IMR-90 (cell line): Measurements from ENCODE around the gene COA3. TPM values are rescaled to one million over a fixed set of nuclear protein-coding genes. Genes with fewer than 3 reads are reported as not detected.

ENCODE experiments used
- ATAC-seq: fragments of 200-7000 bp; cut with Tn5 transposase; 2 replicates; pipeline ENCODE4 v1.9.1; 2020; ENCODE audit warnings: low read depth, mild to moderate bottlenecking, moderate library complexity
- BruUV-seq: library from RNA; stranded (reverse); fragments of 400-500 nt; replicated peaks from 2 replicates; lab custom pipeline; 2021; lab: Mats Ljungman, UMichigan
- CTCF ChIA-PET: fragments of 300-600 bp; formaldehyde crosslinking; extraction: SDS; loops from one replicate; lab custom pipeline; 2021; ENCODE audit warnings: antibody characterized with exemption; lab: Yijun Ruan, JAX
- POLR2A ChIA-PET: fragments of 300-600 bp; sonication (Branson Sonifier 250); formaldehyde crosslinking; loops from one replicate; lab custom pipeline; 2022; ENCODE audit warnings: antibody characterized with exemption; ENCODE audit not compliant: unreplicated experiment; lab: Charles Lee
- DNase-seq: peaks from one replicate; pipeline ENCODE4 v3.0.0; 2013
- H2AFZ ChIP-seq: replicated peaks from 2 replicates; pipeline ENCODE3; 2013; ENCODE audit warnings: low read length, mild to moderate bottlenecking; ENCODE audit not compliant: poor library complexity
- H2AK5ac ChIP-seq: 2 replicates; pipeline ENCODE4 v1.6.1; 2013; ENCODE audit warnings: low read depth, low read length, inconsistent platforms
- H2AK9ac ChIP-seq: replicated peaks from 2 replicates; pipeline ENCODE3; 2013; ENCODE audit warnings: mild to moderate bottlenecking, low read depth, low read length, moderate library complexity; ENCODE audit not compliant: poor library complexity
- H2BK120ac ChIP-seq: 2 replicates; pipeline ENCODE4 v1.6.1; 2013; ENCODE audit warnings: low read depth, low read length, inconsistent platforms
- H2BK15ac ChIP-seq: 3 replicates; pipeline ENCODE4 v1.6.1; 2013; ENCODE audit warnings: low read depth, low read length, inconsistent platforms
- H2BK20ac ChIP-seq: 2 replicates; pipeline ENCODE4 v1.6.1; 2013; ENCODE audit warnings: low read depth, mild to moderate bottlenecking, inconsistent platforms, low read length, moderate library complexity
- H2BK5ac ChIP-seq: 2 replicates; pipeline ENCODE4 v1.6.1; 2013; ENCODE audit warnings: mild to moderate bottlenecking, low read depth, low read length, inconsistent platforms; ENCODE audit not compliant: poor library complexity, severe bottlenecking
- H3K14ac ChIP-seq: replicated peaks from 2 replicates; pipeline ENCODE4 v1.6.1; 2013; ENCODE audit warnings: low read depth, low read length, inconsistent platforms
- H3K18ac ChIP-seq: 2 replicates; pipeline ENCODE4 v1.6.1; 2013; ENCODE audit warnings: low read depth, low read length, control low read depth
- H3K23ac ChIP-seq: 2 replicates; pipeline ENCODE4 v1.6.1; 2013; ENCODE audit warnings: low read depth, low read length, inconsistent platforms
- H3K27ac ChIP-seq: 2 replicates; pipeline ENCODE4 v1.5.1; 2013; ENCODE audit warnings: mild to moderate bottlenecking, control low read depth, low read length; ENCODE audit not compliant: insufficient read depth
- H3K27me3 ChIP-seq: 2 replicates; pipeline ENCODE4 v1.6.1; 2013; ENCODE audit warnings: low read length; ENCODE audit not compliant: control insufficient read depth, insufficient read depth
- H3K36me3 ChIP-seq: 2 replicates; pipeline ENCODE4 v1.6.1; 2013; ENCODE audit warnings: low read length, mixed read lengths; ENCODE audit not compliant: control insufficient read depth, insufficient read depth
- H3K4ac ChIP-seq: 2 replicates; pipeline ENCODE4 v1.6.1; 2013; ENCODE audit warnings: low read depth, low read length, inconsistent platforms
- H3K4me1 ChIP-seq: 2 replicates; pipeline ENCODE4 v1.6.1; 2013; ENCODE audit warnings: low read length, mixed read lengths; ENCODE audit not compliant: control insufficient read depth, insufficient read depth
- H3K4me2 ChIP-seq: 2 replicates; pipeline ENCODE4 v1.6.1; 2013; ENCODE audit warnings: low read depth, mild to moderate bottlenecking, control low read depth, low read length, moderate library complexity
- H3K4me3 ChIP-seq: 2 replicates; pipeline ENCODE4 v1.5.1; 2013; ENCODE audit warnings: low read depth, mild to moderate bottlenecking, control low read depth, low read length, moderate library complexity; ENCODE audit not compliant: insufficient read depth
- H3K56ac ChIP-seq: 2 replicates; pipeline ENCODE4 v1.6.1; 2013; ENCODE audit warnings: low read length, inconsistent platforms; ENCODE audit not compliant: insufficient read depth; ENCODE audit errors: extremely low read depth
- H3K79me1 ChIP-seq, 2 experiments: 2 replicates each; pipeline ENCODE4 v1.6.1; 2013; ENCODE audit warnings: low read length in 2 of 2, inconsistent platforms in 1 of 2, low read depth in 1 of 2
- H3K9ac ChIP-seq: 2 replicates; pipeline ENCODE4 v1.6.1; 2013; ENCODE audit warnings: low read depth, low read length, control low read depth
- H3K9me1 ChIP-seq: 2 replicates; pipeline ENCODE4 v1.6.1; 2013; ENCODE audit warnings: low read length, inconsistent platforms; ENCODE audit not compliant: insufficient read depth
- H3K9me3 ChIP-seq: 2 replicates; pipeline ENCODE4 v1.6.1; 2013; ENCODE audit warnings: low read length; ENCODE audit not compliant: control insufficient read depth, insufficient read depth
- H4K20me1 ChIP-seq: 2 replicates; pipeline ENCODE4 v1.6.1; 2013; ENCODE audit warnings: low read length, inconsistent platforms; ENCODE audit not compliant: insufficient read depth
- H4K5ac ChIP-seq: 2 replicates; pipeline ENCODE4 v1.6.1; 2013; ENCODE audit warnings: mild to moderate bottlenecking, low read depth, low read length, control low read depth
- H4K8ac ChIP-seq, 2 experiments: 2 replicates each; pipeline ENCODE4 v1.6.1; 2013; ENCODE audit warnings: low read depth in 2 of 2, low read length in 2 of 2, control low read depth in 1 of 2, inconsistent platforms in 1 of 2
- H4K91ac ChIP-seq: 2 replicates; pipeline ENCODE4 v1.6.1; 2013; ENCODE audit warnings: low read depth, low read length, inconsistent platforms; ENCODE audit not compliant: insufficient read depth
- MXI1 ChIP-seq: IDR thresholded peaks from 2 replicates; pipeline ENCODE4 v1.6.1; 2012; ENCODE audit warnings: low read depth, mild to moderate bottlenecking, low read length, moderate library complexity, borderline replicate concordance
- POLR2A ChIP-seq: IDR thresholded peaks from 2 replicates; pipeline ENCODE4 v1.6.1; 2012; ENCODE audit warnings: mild to moderate bottlenecking, low read depth, low read length
- WGBS, 2 experiments: methylation state at CpG; one replicate each; pipeline versions ENCODE4 v1.1.5 to v1.1.7; 2013; ENCODE audit warnings: missing lambda C conversion rate in 2 of 2; ENCODE audit not compliant: insufficient read length in 1 of 2; ENCODE audit errors: extremely low coverage in 2 of 2; 5-methylcytosine and 5-hydroxymethylcytosine counted together
- dilution Hi-C: fragments of 300-500 bp; cut with HindIII; formaldehyde crosslinking; loops from one replicate; pipeline ENCODE4 v1.14.3; 2018; ENCODE audit warnings: low sequenced_read_pairs; ENCODE audit not compliant: unreplicated experiment
- in situ Hi-C: fragments of 300-500 bp; cut with MboI; formaldehyde crosslinking; loops from 3 replicates; pipeline ENCODE4 v1.14.3; 2019; ENCODE audit warnings: low sequenced_read_pairs, inconsistent platforms, mixed read lengths
- intact Hi-C: fragments of 100-400 bp; cut with micrococcal nuclease; formaldehyde crosslinking; loops from 2 replicates; pipeline ENCODE4 v1.10.0; 2022
- polyA plus RNA-seq, 3 experiments: library from polyadenylated mRNA; depleted of rRNA; stranded (reverse); fragments of >200 nt; gene quantifications; 2 replicates each; pipeline ENCODE4 v1.2.3, GENCODE V29; 2012; ENCODE audit warnings: low replicate concordance in 1 of 3
- total RNA-seq: library from RNA; depleted of rRNA; stranded (reverse); fragments of >200 nt; gene quantifications from 2 replicates; pipeline ENCODE4 v1.2.3, GENCODE V29; 2012

COA3 gene
- total and polyA plus RNA-seq, 2 of the 4 experiments (the other 2 are of a cell fraction) = 66.8 to 78.1 TPM

DNA sequence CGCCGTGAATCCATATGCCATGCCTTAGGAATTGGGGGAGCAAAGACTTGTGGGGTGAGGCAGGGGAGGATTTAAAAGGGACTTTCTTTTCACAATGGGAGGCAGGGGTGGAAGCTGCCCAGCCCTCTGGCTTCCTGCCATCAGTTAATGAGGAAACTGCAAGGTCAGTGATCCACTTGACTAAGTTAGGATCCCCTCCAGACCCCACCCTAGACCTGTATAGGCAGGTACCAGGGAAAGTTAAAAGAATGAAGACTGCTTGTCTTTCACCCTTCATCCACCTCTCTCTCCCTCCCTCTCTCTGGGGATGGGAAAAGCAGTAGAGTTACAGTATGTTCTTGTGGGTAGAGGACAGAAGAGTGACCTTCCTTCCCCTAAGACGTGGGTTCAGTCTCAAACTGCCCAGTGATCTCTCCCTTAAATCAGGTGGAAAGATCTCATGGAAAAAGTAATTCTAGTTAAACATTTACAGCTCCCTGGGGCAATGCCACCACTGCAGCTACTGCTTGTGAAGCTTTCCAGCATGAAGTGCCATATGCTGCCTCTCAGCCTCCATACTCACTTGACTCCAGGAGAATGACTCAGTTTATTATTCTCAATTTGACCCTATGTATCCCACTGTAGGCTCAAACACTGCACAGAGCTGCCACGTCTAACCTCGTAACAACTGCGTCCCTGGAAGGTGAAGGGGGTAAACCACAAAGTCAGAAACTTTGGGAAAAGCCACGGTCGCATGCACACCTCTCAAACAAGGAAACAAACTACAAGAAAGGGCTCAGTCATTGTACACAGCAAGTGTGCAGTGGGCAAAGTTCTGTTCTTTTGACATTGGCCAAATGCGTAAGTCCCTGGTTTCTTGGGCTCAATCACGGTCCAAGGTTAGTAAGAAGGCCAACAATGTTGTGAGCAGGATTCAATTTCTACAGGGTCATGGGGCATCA is 1.2 kb downstream of the COA3 start:
- Histone ChIP-seq H3K9me1 (peaks cover 19% of the 10 kb centered on the region), H2BK20ac (no peak overlapping the region), H3K4ac (peak overlapping the region; percentile 96; the same call in 1 of the 2 replicates), H4K8ac (peak overlapping the region; percentile 45 to 98; a peak in 3 of 4 replicates), H4K20me1 (no peaks in the 10 kb centered on the region), H2AK5ac (peak overlapping the region; percentile 47; the same call in 1 of the 2 replicates), H3K14ac (peak overlapping the region; percentile 98), H3K27me3 (no peaks in the 10 kb centered on the region), H3K4me1 (peaks cover 7% of the 10 kb centered on the region), H3K23ac (peak overlapping the region; percentile 78), H2BK5ac (no peak overlapping the region), H3K4me2 (peak overlapping the region; percentile 98), H2BK15ac (no peak overlapping the region), H2BK120ac (no peak overlapping the region), H2AK9ac (peak overlapping the region; percentile 56), H4K5ac (peak overlapping the region; percentile 61; the same call in 1 of the 2 replicates), H3K36me3 (peaks cover 4% of the 10 kb centered on the region; the same call in 1 of the 2 replicates), H3K9me3 (no peaks in the 10 kb centered on the region), H3K79me1 (peaks cover 20 to 39% of the 10 kb centered on the region in 2 experiments), H3K27ac (peak overlapping the region; percentile 7; the same call in 1 of the 2 replicates), H2AFZ (peak overlapping the region; percentile 11), H4K91ac (peak overlapping the region; percentile 88; the same call in 1 of the 2 replicates), H3K18ac (no peak overlapping the region), H3K4me3 (peak overlapping the region; percentile 64), H3K9ac (peak overlapping the region; percentile 93), H3K56ac (no peak overlapping the region)
- DNase-seq (no peak), ATAC-seq (no peak)
- dilution Hi-C loops = no loop called here
- ChIA-PET CTCF (no interaction called here), POLR2A (no interaction called here)
- WGBS, 2 experiments = 93% methylated on average over 2 of the region's 10 CpGs; no CpG with 5 or more reads in 1 of the 2 experiments
- TF ChIP-seq POLR2A = 0 out of 2 replicates have a peak, but pooled peaks have one; percentile 25
- no peak for TF ChIP-seq MXI1
- intact Hi-C loops = no loop called here
- BruUV-seq = no TSS peak
- in situ Hi-C loops = no loop called here
